Progenitor cell of endocrine pancreas (in vitro differentiated cells): ENCODE data around the gene ATG2B. TPM values are rescaled to one million over a fixed set of nuclear protein-coding genes. Genes with fewer than 3 reads are reported as not detected.

ENCODE experiments used
- DNase-seq: peaks from one replicate; pipeline ENCODE4 v3.0.0; 2021; ENCODE audit warnings: low spot score; ENCODE audit not compliant: unreplicated experiment
- H3K27ac Mint-ChIP-seq: 2 replicates; pipeline ENCODE4 v1.8.0; 2021; ENCODE audit warnings: mild to moderate bottlenecking, moderate library complexity, mixed read lengths
- H3K27me3 Mint-ChIP-seq: 2 replicates; pipeline ENCODE4 v1.8.0; 2021; ENCODE audit warnings: mixed read lengths
- H3K36me3 Mint-ChIP-seq: 2 replicates; pipeline ENCODE4 v1.8.0; 2022; ENCODE audit warnings: mixed read lengths; ENCODE audit not compliant: insufficient read depth
- H3K4me1 Mint-ChIP-seq: 2 replicates; pipeline ENCODE4 v1.8.0; 2021; ENCODE audit warnings: low read depth, mixed read lengths
- H3K4me3 Mint-ChIP-seq: 2 replicates; pipeline ENCODE4 v1.8.0; 2021; ENCODE audit warnings: low read depth, mild to moderate bottlenecking, moderate library complexity, mixed read lengths
- H3K9me3 Mint-ChIP-seq: 2 replicates; pipeline ENCODE4 v1.8.0; 2021; ENCODE audit warnings: low read depth, mixed read lengths
- CTCF ChIP-seq: fragments of 200-600 bp; sonication (generic); IDR thresholded peaks from one replicate; pipeline ENCODE4 v1.5.0; 2021; ENCODE audit warnings: antibody characterized with exemption, mild to moderate bottlenecking; ENCODE audit not compliant: unreplicated experiment
- total RNA-seq: library from RNA; stranded (reverse); gene quantifications from 2 replicates; pipeline ENCODE4 v1.2.1, GENCODE V29; 2021

Gene ATG2B
- total RNA-seq, 1 donor from 2014 or later, result 24.5 TPM

DNA sequence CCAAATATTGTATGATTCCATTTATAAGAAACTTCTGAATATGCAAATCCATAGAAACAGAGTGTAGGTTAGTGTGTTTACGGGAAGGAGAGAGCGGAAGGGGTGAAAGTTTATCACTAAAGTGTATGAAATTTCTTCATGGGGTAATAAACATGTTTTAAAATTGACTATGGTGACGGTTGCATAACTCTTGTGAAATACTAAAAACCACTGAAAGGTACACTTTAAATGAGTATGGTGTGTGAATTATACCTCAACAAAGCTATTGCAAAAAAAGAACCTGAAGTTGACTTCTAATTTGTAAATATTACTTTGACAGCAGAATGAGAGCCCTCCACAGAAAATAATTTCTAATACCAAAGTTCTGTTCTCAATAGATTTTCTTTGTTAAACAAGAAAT lies 47.1 kb downstream of the ATG2B start:
- Mint-ChIP-seq H3K9me3 (no peaks in the 10 kb centered on the region), H3K4me3 (no peak overlapping the region), H3K27me3 (no peaks in the 10 kb centered on the region), H3K27ac (no peak overlapping the region), H3K36me3 (peaks cover 24% of the 10 kb centered on the region), H3K4me1 (no peaks in the 10 kb centered on the region)
- DNase-seq, result no peak
- no peak for TF ChIP-seq CTCF

GRCh38 chr14:96310906-96311305 lies 52.2 kb downstream of the ATG2B start:
- no peak for DNase-seq
- Mint-ChIP-seq H3K27me3 (no peaks in the 10 kb centered on the region), H3K9me3 (no peaks in the 10 kb centered on the region), H3K4me3 (no peak overlapping the region), H3K27ac (no peak overlapping the region), H3K36me3 (peaks cover 29% of the 10 kb centered on the region), H3K4me1 (peaks cover 19% of the 10 kb centered on the region)
- no peak for TF ChIP-seq CTCF

DNA sequence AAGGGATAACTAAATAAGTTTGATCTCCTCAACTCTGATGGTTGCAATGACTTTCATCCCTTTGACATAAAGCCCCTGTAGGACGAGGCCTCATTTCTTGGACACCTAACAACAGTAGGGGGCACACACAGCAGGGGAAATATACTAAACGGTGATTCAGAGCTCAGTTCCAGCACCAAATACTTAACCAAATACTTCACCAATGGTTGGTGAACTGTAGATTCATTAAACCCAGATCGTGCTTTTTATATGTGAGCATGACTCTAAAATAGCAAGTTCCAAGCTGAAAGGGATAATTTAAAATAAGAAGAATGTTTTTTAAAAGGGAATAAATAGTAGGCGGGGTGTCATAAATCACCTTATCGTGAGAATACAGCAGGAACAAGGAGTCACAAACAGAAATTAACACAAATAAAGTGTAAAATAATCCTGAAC lies 53.2 kb downstream of the ATG2B start:
- no peaks in the 10 kb centered on the region for H3K27me3 Mint-ChIP-seq
- no peak for DNase-seq
- TF ChIP-seq CTCF, result peak; percentile 28
- peaks cover 19% of the 10 kb centered on the region for H3K4me1 Mint-ChIP-seq
- no peak overlapping the region for H3K4me3 Mint-ChIP-seq
- H3K9me3 Mint-ChIP-seq, result no peaks in the 10 kb centered on the region
- H3K27ac Mint-ChIP-seq, result peak overlapping the region; percentile 47
- H3K36me3 Mint-ChIP-seq, result peaks cover 21% of the 10 kb centered on the region

DNA sequence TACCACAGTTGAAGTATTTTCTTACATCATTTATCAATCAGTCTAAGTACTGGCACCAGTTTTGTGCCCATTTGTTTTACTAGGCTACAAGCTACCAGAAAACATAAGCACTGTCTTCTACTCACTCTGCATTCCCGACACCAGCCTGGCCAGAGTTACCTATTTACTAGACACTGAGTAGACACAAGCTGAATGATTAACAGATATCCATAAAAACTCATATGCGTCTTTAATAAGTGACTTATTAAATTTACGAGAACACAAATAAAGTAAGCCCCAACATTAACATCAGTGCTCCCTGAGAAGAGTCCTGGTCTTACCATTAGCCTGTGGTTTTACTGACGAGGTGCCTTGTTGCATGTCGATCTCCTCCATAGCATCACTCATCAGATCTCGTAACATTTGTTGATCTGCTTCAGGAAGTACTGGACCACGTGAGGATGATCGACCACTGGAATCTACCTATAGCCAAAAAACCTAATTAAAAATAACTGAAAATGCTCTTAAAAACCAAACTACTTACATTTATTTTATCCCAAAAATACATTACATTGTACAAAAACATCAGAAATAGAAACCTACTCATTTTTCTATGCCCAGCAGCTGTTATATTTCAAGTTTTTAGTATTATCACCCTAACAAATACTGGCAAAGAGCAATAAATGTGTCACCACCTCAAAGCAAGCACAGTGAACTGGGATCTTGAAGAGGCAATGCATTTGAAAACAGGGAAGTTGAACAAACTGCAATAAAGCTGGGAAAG lies 53.8 kb downstream of the ATG2B start:
- H3K27ac Mint-ChIP-seq, result peak overlapping the region; percentile 50

DNA sequence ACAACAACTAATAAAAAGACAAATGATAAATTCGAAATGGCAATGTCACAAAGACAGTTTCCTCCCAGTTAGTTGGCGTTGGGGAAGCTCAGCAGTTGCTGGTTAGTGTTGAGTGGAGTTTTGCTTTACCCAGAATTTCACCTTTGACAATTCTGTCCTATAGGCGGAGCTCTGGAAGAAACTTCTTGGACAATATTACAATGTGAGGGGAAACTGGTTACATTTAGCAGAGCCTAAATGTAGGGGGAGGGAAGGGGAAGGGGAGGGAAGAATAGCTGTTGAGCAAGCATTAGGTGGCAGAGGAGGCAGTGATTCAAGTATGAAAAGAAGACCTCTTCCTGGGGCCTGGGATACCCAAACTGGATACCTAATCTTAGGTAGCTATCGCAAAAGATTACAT lies 55.7 kb downstream of the ATG2B start:
- no peak for TF ChIP-seq CTCF
- H3K9me3 Mint-ChIP-seq, result no peaks in the 10 kb centered on the region
- no peak overlapping the region for H3K27ac Mint-ChIP-seq
- no peaks in the 10 kb centered on the region for H3K27me3 Mint-ChIP-seq
- peaks cover 14% of the 10 kb centered on the region for H3K36me3 Mint-ChIP-seq
- peaks cover 19% of the 10 kb centered on the region for H3K4me1 Mint-ChIP-seq
- DNase-seq, result no peak
- H3K4me3 Mint-ChIP-seq, result no peak overlapping the region

More for the DNA sequence above, 53.8 kb downstream of the ATG2B start:
- DNase-seq, result no peak
- Mint-ChIP-seq H3K4me3 (peak overlapping the region; percentile 50), H3K9me3 (no peaks in the 10 kb centered on the region), H3K36me3 (peaks cover 22% of the 10 kb centered on the region), H3K27me3 (no peaks in the 10 kb centered on the region), H3K4me1 (peaks cover 19% of the 10 kb centered on the region)
- no peak for TF ChIP-seq CTCF
